ENCODE measurements around the gene SLC25A46.
"Not testable (repeated sequence)": the region's sequence is repeated elsewhere in the genome, so short reads cannot be mapped to it uniquely, and the experiment has no call there.

Gene SLC25A46

DNA sequence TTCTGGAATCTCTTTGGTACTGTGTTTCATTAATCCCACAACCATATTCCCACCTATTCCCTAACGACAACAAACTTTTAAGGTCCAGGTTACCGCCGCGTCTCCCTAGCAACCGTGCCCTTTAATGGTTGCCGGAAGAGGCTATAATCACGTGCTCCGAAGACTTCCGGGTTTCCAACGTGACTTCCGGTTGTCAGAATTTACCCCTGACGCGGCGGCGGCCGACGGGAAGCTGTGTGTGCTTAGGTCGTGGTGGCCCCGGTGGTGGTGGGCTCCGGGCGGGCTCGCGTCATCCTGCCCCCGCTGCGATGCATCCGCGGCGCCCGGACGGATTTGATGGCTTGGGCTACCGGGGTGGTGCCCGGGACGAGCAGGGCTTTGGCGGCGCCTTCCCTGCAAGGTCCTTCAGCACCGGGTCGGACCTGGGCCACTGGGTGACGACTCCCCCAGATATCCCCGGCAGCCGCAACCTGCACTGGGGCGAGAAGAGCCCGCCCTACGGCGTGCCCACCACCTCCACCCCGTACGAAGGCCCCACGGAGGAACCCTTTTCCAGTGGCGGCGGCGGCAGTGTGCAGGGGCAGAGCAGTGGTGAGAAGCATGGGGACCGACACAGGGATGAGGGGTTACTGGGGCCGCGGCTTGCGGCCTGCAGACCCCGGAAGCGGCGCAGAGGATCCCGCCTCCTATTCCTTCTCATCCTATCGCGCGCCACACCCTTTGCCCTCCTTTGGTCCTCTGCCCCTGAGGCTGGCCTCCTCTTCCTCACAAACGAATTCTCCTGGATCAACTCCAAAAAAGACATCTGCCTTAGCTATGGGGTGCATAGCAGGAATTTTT lies at the start of gene SLC25A46:
Gene SLC25A46 (plus strand): TSS at position 196 of the 840 bp plus-strand sequence. CDS start 113 bp downstream, at position 309.
- DNase-seq = peak; percentile 22 to 94 (median 80)

DNA sequence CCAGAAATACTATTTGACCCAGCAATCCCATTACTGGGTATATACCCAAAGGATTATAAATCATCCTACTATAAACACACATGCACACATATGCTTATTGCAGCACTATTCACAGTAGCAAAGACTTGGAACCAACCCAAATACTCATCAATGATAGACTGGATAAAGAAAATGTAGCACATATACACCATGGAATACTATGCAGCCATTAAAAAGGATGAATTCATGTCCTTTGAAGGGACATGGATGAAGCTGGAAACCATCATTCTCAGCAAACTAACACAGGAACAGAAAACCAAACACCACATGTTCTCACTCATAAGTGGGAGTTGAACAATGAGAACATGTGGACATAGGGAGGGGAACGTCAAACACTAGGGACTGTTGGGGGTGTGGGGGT lies 48.2 kb upstream of the SLC25A46 start:
- DNase-seq = not testable (repeated sequence)

DNA sequence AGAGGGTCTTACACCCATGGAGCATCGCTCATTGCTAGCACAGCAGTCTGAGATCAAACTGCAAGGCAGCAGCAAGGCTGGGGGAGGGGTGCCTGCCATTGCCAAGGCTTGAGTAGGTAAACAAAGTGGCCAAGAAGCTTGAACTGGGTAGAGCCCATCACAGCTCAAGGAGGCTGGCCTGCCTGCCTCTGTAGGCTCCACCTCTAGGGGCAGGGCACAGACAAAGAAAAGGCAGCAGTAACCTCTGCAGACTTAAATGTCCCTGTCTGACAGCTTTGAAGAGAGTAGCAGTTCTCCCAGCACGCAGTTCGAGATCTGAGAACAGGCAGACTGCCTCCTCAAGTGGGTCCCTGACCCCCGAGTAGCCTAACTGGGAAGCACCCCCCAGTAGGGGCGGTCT lies 46.1 kb upstream of the SLC25A46 start:
- not testable (repeated sequence) for DNase-seq

DNA sequence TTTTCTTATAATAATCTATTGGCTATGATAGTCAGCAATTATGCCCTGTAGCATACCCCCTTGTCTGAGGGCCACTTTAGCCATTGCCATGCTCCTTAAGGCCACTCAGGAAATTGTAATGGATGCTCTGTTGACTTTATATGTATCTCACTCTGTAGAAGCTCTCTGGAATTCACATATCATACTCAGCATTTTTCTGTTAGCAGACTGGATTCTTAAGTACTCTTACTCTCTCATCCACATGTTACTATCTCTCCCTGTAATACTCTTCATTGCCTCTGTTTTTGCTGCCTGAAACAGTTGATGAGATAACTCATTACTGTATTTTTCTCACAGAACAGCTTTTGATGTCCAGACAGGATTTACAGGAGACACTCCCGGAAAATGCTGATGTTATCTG lies 36.5 kb upstream of the SLC25A46 start:
- DNase-seq = no peak

DNA sequence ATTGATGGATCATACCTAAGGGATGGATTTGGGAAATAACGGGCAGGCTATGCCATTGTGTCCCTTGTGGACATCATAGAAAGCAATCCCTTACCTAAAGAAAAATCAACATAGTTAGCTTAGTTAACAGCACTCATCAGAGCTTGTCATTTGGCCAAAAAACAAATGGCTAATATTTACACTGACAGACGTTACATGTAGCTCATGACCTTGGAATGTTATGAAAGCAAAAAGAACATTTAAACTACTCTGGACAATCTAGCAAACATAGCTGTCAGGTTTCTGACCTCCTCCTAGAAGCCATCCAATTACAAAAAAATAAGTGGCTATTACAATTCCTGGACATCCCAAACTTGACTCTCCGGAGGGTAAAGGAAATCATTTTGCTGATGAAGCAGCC lies 36.1 kb upstream of the SLC25A46 start:
- no peak for DNase-seq

DNA sequence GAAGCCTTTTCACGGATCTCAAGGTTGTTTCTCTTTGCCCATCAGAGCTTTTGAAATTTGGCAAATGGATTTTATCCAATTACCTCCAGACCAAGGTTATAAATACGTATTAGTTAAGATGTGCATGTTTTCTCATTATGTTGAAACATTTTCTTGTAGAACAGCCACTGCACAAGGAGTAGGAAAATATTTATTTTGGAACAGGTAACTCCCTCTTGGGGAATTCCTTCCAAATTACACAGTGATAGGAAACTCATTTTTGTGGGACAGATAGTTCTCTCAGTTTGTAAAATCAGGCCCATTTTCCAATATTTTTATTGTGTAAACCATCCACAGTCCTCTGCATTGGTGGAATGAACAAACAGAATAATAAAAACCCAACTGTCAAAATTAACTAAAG lies 35.3 kb upstream of the SLC25A46 start:
- no peak for DNase-seq

DNA sequence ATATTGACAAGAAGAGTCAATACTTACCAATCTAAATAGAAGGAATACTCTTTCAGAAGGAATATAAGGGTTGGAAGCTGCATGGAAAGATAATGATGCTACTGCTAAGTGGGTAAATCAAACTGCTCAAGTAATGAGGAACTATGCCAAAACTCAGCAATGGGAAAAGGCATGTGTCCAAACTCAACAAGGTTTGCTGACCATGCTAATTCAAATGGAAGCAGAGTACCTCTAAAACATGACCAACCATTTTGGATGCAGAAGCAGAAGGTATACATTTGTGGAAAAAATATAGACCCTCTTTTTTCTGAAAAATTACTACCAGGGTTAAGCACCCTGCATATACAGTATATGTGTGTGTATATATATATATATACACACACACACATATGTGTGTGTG lies 33.5 kb upstream of the SLC25A46 start:
- no peak for DNase-seq

DNA sequence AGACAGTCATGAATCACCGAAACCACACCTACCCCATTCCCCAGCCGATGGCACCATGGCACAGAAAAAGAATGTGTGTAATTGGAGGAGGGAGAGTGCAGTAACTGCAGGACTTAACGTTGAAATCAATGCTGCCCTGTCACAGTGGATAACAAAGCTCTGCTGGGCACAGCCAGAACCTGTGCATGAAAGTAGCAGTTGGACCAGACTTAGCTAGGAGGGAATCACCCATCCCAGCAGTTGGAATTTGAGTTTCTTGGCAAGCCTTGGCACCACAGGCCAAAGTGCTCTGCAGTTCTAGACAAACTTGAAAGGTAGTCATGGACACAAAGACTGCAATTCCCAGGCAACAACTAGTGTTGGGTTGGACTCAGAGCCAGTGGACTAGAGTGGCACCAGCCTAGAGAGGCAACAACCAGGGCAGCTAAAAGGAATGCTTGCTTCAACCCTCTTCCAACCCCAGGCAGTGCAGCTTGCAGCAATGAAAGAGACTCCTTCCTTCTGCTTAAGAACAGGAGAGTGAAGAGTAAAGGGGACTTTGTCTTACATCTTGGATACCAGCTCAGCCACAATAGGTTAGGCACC lies 31.5 kb upstream of the SLC25A46 start:
- peak in 3 of 56 donors; percentile 1 to 7 (median 6) for DNase-seq

DNA sequence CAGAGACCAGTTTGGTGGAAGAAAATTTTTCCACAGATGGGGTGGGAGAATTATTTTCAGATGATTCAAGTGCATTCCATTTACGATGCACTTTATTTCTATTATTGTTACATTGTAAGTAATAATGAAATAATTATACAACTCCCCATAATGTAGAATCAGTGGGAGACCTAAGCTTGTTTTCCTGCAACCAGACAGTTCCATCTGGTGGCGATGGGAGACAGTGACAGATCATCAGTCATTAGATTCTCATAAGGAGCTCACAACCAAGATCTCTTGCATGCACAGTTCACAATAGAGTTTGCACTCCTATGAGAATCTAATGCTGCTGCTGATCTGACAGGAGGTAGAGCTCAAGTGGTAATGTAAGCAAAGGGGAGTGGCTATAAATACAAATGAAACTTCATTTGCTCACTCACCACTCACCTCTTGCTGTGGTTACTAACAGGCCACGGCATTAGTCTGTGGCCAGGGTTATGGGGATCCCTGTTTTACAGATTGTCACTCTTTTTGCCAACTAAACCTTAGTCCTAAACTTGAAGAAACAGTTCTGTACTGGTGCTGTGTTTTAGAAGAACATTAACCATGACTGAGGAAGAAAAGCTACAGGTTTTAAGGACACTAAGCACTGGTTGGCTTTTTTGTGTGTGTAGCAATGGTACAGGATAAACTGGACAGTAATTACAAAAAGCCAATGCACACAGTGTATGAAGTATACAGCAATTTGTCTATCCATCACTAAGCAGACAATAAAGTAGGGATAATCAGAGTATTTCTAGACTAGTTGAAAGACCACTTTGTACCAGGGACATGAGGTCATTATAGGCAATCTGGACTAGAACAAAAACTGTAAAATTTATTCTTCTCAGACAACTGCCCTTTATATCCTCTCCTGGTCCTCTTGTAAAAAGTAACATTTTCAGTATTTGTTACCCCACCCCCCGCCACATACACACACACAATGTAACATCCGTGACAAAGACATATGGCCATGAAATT lies 22.3 kb upstream of the SLC25A46 start:
- DNase-seq = peak in 8 of 56 donors; percentile 3 to 37 (median 7)

DNA sequence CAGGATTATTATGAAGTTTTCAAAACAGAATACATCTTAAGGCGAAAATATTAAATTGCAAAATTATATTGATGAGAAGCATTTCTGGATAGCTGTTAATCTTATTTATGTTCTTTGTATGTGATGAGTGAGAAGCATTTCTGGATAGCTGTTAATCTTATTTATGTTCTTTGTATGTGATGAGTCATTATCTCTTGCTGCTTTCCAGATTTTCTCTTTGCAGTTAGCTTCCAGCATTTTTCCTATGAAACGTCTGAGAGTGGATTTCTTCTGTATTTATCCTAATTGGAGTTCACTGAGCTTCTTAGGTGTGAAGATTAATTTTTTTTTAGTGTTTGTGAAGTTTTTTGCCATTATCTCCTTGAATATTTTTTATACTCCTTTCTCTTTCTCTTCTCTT lies 20.5 kb upstream of the SLC25A46 start:
- DNase-seq = no peak

DNA sequence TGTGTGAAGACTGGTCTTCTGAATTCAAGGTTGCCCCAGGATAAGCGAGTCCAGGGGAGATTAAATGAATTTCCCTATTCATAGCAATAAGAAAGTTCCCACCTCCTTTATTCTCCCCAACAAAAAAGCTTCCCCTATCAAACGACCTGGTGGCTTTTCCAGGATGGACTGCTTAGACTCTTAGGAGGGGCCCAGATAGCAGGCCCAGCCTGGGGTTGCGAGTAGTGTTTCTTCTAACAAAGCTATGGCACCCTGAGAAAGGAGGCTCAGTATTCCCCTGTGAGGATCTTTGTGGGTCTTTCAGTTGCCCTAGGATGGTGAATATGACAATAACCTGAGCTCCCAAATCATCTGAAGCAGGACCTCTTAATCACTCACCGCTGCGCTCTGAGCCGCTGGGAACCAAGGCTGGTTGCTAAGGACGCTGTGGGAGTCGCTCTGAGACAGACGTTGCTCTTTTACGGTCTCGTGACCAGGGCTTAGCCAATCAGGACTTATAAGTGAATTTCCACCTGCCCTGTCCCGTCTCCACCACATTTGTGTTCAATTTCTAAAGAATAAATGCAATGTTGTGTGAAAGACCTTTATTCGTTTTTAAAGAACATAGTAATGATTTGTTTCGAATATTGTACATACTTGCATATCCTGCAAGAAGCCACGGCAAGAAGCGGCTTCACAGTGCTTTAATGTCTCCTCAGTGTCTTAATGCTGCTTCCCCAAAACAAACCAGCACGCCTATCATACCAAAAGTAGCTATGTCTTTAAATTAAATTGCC lies 12.4 kb upstream of the SLC25A46 start, which contains the start of gene TMEM232:
Gene TMEM232 (minus strand): TSS at position 423 of the 776 bp plus-strand sequence. CDS start 59,319 bp downstream, outside the sequence.
- DNase-seq = peak in 53 of 56 donors; percentile 10 to 87 (median 54)

DNA sequence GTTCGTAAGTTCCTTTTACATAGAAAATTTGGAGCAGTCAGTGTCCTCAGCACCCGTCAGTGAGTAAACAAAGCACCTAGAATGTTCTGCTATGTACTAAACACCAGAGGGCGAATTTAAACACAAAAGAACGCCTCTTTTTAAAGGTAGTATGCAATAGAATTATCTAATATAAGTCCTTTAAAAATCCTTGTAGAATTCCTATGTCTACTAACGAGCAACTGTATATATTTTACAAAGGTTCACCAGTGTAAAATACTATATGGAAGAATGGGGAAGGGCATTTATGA lies 11.8 kb upstream of the SLC25A46 start:
- no peak for DNase-seq

DNA sequence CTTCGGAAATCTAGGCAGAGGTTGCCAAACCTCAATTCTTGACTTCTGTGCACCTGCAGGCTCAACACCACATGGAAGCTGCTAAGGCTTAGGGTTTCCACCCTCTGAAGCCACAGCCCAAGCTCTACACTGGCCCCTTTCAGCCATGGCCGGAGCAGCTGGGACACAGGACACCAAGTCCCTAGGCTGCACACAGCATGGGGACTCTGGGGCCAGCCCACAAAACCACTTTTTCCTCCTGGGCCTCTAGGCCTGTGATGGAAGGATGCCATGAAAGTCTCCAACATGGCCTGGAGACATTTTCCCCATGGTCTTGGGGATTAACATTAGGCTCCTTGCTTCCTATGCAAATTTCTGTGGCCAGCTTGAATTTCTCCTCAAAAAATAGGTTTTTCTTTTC lies 7.3 kb upstream of the SLC25A46 start:
- DNase-seq = not testable (repeated sequence)

DNA sequence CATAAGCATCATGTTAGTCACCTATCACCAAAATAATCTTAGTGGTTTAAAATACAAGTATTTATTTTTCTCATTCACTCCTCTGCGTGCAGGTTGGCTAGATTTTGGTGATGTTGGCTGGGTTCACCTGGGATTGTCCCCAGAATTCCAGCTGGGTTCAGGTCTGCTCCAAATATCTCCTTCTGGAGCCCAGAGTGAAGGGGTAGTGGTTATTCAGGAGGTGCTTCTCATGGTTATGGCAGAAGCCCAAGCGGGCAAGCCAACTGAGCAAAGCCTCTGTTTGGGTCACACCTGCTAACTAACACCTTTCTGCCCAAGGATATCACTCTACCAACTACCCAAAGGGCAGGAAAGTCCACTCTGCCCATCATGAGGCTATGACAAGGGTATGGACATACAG lies 4.7 kb upstream of the SLC25A46 start:
- DNase-seq = no peak

DNA sequence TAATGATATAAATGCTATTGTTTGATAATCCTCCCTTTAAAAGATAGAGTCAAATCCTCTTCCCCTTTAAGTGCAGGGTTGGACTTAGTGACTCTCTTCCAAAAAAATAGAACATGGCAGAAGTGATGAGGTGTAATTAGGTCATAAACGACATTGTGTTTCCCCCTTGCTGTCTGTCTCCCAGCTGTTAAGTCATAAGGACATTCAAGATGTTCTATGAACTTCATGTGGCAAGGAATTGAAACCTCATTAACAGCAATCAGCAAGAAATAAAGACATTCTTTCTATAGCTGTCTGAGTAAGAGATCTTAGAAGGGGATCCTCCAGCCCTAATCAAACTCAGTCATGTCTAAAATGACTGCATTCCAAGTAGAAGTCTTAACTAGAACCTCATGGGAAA lies 3.3 kb upstream of the SLC25A46 start:
- no peak for DNase-seq

DNA sequence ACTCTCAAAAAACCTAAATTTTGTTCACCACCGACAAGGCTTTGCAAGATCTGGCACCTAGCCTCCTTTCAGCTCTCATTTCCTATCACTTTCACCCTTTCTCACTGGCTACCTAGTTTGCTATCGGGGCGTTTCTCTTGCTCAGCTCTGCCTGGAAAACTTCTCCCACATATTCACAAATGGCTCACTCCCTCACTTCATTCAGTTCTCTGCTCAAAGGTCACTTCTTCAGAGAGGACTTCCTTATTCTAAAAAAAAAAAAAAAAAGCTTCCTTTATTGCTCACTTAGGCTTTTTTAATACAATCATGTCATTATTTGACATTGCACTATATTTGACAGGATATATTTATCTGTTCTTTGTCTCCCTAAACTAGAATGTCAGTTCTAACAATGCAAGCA lies 2.1 kb upstream of the SLC25A46 start:
- no peak for DNase-seq

DNA sequence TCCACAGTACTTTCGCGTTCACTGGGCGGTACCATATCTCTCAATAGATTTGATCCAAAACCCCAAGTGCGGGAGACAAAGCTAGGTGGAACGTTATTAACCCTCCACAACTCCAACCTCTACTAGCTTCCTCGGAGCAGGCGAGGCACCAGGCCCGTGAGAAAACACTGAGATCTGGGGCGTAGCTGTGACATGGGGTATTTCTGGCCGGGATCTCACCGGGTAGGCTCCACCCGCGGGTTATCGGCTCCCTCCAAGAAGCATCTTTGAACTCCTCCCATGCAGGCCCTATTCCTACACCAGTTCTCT lies 350 bp upstream of the SLC25A46 start:
- peak in 13 of 56 donors; percentile 32 to 62 (median 49) for DNase-seq

DNA sequence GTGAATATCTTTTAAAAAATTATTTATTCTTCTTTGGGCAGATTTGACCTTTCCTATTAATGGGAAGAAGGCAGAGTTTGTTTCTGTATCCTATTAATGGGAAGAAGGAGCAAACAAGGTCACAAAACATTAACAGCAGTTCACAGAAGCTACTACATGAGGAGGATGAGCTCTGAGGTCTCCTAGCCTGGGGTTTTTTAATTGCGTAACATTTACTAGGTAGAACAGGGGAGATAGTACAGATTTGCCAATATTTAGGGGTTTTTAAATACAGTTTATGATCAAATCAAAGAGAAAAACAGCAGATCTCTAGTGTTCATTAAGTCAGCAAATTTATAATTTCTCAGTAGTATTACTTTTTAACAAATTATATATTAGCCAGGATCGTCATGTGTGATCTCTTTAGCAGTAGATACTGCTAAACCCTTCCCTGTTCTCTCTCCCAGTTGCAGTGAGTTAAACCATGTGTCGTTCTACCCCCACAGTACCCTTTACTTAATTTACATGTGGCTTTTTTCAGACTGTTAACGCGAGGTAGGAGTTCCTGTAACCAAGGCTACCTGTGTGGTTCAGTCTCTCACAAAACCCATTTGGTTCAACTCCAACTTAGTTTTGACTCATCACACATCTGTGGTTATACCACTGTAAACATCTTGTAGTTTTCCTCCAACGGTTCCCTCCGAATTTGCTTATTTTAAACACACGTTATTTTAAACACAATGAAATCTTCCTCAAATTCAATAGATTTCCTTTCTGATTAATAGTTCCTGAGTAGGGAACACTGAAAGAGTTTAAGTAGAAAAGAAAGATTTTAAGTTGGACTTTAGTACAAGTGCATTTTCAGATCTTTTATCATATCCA lies 13.3 kb downstream of the SLC25A46 start:
- DNase-seq = no peak

DNA sequence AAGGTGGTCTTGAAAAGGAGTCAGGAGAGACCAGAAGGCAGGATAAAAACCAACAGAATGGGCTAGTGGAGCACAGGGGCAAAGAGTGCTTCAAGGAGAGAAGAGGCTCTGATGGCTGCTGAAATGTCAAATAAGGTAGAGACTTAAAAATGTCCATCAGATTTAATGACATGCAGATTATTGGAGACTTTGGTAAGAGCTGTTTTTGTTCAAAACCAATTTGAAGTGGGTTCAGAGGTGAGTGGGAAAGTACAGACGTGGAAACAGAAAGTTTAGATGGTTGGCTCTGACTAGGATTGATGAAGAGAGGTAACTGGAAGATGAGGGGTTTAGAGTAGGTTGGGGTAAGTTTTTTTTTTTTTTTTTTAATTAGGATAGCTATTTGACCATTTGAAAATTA lies 14.1 kb downstream of the SLC25A46 start:
- no peak for DNase-seq

DNA sequence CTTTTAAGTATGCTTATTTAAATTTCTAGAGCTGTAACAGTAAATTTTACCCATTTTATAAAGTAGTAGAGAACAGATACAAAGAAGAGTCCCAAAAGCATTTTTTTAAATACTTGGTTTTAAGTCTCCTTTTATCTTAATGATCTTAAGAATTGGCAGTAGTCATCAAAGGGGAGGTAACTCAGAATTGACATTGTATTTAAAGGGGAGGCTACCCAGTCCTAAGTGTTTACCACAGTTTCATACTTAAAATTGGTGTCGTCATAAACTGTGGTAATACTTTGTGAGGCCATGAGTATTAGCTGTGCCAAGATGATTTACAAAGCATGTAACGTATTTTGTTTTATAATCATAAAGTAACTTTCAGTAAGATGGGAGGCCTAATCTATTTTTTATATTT lies 14.8 kb downstream of the SLC25A46 start:
- DNase-seq = no peak

Measured in amygdala (tissue), 56 donors.